Activated CD4-positive, alpha-beta T cell treated with anti-CD3 and anti-CD28 coated beads, Interleukin-2, amount 50 U/mL, for 4 hours (primary cell): Measurements from ENCODE around the gene PIKFYVE.
"Not testable (repeated sequence)": the region's sequence is repeated elsewhere in the genome, so short reads cannot be mapped to it uniquely, and the experiment has no call there.

ENCODE experiments used
- DNase-seq, 2 experiments: peaks; one replicate each; pipeline ENCODE4 v3.0.0-alpha.2; 2020

The PIKFYVE gene

GRCh38 chr2:208363485-208363884 lies 97.4 kb downstream of the PIKFYVE start:
- no peak for DNase-seq

- DNase-seq: no peak
These were observed 100.4 kb downstream of the PIKFYVE start for GRCh38 chr2:208366215-208367127.

- no peak for DNase-seq
These were observed 103.0 kb downstream of the PIKFYVE start for GRCh38 chr2:208369091-208369490.

- DNase-seq: no peak
These were observed 105.0 kb downstream of the PIKFYVE start for GRCh38 chr2:208370881-208371633.

GRCh38 chr2:208371634-208371935 lies 105.5 kb downstream of the PIKFYVE start:
- no peak for DNase-seq

- no peak for DNase-seq
These were observed 107.5 kb downstream of the PIKFYVE start for GRCh38 chr2:208373460-208374089.

GRCh38 chr2:208375491-208376068 lies 109.5 kb downstream of the PIKFYVE start:
- no peak for DNase-seq

GRCh38 chr2:208377344-208377860 lies 111.3 kb downstream of the PIKFYVE start:
- DNase-seq: not testable (repeated sequence)

GRCh38 chr2:208379192-208379591 lies 113.1 kb downstream of the PIKFYVE start:
- no peak for DNase-seq

GRCh38 chr2:208384637-208385036 lies 118.6 kb downstream of the PIKFYVE start:
- DNase-seq: no peak

- DNase-seq: no peak
These were observed 120.5 kb downstream of the PIKFYVE start for GRCh38 chr2:208386541-208386940.

- no peak for DNase-seq
These were observed 123.9 kb downstream of the PIKFYVE start for GRCh38 chr2:208389940-208390339.

- DNase-seq: no peak
These were observed 126.2 kb downstream of the PIKFYVE start for GRCh38 chr2:208392300-208392699.

- DNase-seq: not testable (repeated sequence)
These were observed 130.7 kb downstream of the PIKFYVE start for GRCh38 chr2:208396796-208397195.

- no peak for DNase-seq
These were observed 133.1 kb downstream of the PIKFYVE start for GRCh38 chr2:208399201-208399600.

GRCh38 chr2:208406474-208407451 lies 140.7 kb downstream of the PIKFYVE start, which contains the start of gene PTH2R:
Gene PTH2R, plus strand, starts transcription at chr2:208406792. Its CDS starts 252 bp downstream, at chr2:208407044.
- no peak for DNase-seq

- no peak for DNase-seq
These were observed 141.6 kb downstream of the PIKFYVE start for GRCh38 chr2:208407667-208408066.
